Activated CD4-positive, alpha-beta T cell treated with anti-CD3 and anti-CD28 coated beads, Interleukin-2, amount 50 U/mL, for 16 hours (primary cell): ENCODE data around the gene ADAM21.
"Not testable (repeated sequence)": the region's sequence is repeated elsewhere in the genome, so short reads cannot be mapped to it uniquely, and the experiment has no call there.

Experiments used
- DNase-seq: peaks from one replicate; pipeline ENCODE4 v3.0.0-alpha.2; 2020

ADAM21 gene

GRCh38 chr14:70477356-70478105, 25.6 kb downstream of the ADAM21 start:
- not testable (repeated sequence) for DNase-seq

GRCh38 chr14:70489579-70490200, 37.7 kb downstream of the ADAM21 start:
- no peak for DNase-seq

GRCh38 chr14:70498191-70498590, 46.2 kb downstream of the ADAM21 start:
- DNase-seq = no peak
